ENCODE measurements around the gene XAB2.

- no peak for TF ChIP-seq EZH2 (IDR thresholded peaks at IDR 0.05; ENCODE audit: borderline replicate concordance, low read length)
- TF ChIP-seq CTCF (IDR thresholded peaks at IDR 0.05; ENCODE audit: low read length) = no peak
Observed at GRCh38 chr19:7617735-7618134, 11.6 kb downstream of the XAB2 start.
